Occipital lobe (tissue), 2 donors: ENCODE results near the gene APBA1. TPM values are rescaled to one million over a fixed set of nuclear protein-coding genes. Genes with fewer than 3 reads are reported as not detected.

Source experiments
- DNase-seq: peaks from one replicate; lab custom pipeline; 2025; lab: John Stamatoyannopoulos, UW
- total RNA-seq: library from RNA; depleted of rRNA; stranded (reverse); fragments of >200 nt; gene quantifications from one replicate; pipeline ENCODE4 v1.2.3, GENCODE V29; 2014

The APBA1 gene
- total RNA-seq, 1 donor from 2014 or later, result 29.0 TPM

GRCh38 chr9:69527454-69527853 is 144.7 kb downstream of the APBA1 start:
- no peak for DNase-seq

GRCh38 chr9:69526699-69527098 is 145.5 kb downstream of the APBA1 start:
- DNase-seq, result no peak

- no peak for DNase-seq
Measured at GRCh38 chr9:69519470-69520240, 152.5 kb downstream of the APBA1 start.

- DNase-seq, result no peak
Measured at GRCh38 chr9:69516353-69517322, 155.5 kb downstream of the APBA1 start.

GRCh38 chr9:69515810-69516209 is 156.4 kb downstream of the APBA1 start:
- no peak for DNase-seq

GRCh38 chr9:69513141-69513820 is 158.9 kb downstream of the APBA1 start:
- no peak for DNase-seq

GRCh38 chr9:69504058-69504457 is 168.1 kb downstream of the APBA1 start:
- DNase-seq, result no peak

GRCh38 chr9:69502671-69503301 is 169.4 kb downstream of the APBA1 start:
- DNase-seq, result no peak

GRCh38 chr9:69500896-69501295 is 171.3 kb downstream of the APBA1 start:
- no peak for DNase-seq

GRCh38 chr9:69499959-69500358 is 172.2 kb downstream of the APBA1 start:
- no peak for DNase-seq

GRCh38 chr9:69499407-69499806 is 172.8 kb downstream of the APBA1 start:
- no peak for DNase-seq

- no peak for DNase-seq
Measured at GRCh38 chr9:69498470-69498869, 173.7 kb downstream of the APBA1 start.

- no peak for DNase-seq
Measured at GRCh38 chr9:69497816-69498215, 174.4 kb downstream of the APBA1 start.

- no peak for DNase-seq
Measured at GRCh38 chr9:69496846-69497450, 175.2 kb downstream of the APBA1 start.

GRCh38 chr9:69495296-69495695 is 176.9 kb downstream of the APBA1 start:
- DNase-seq, result no peak

GRCh38 chr9:69494763-69495162 is 177.4 kb downstream of the APBA1 start:
- DNase-seq, result no peak

- DNase-seq, result no peak
Measured at GRCh38 chr9:69494208-69494607, 178.0 kb downstream of the APBA1 start.

GRCh38 chr9:69486498-69486897 is 185.7 kb downstream of the APBA1 start:
- no peak for DNase-seq

GRCh38 chr9:69485466-69485865 is 186.7 kb downstream of the APBA1 start:
- no peak for DNase-seq

GRCh38 chr9:69483886-69484422 is 188.2 kb downstream of the APBA1 start:
- no peak for DNase-seq

- DNase-seq, result no peak
Measured at GRCh38 chr9:69476797-69477196, 195.4 kb downstream of the APBA1 start.
